Nephron progenitor cell (in vitro differentiated cells): Measurements from ENCODE around the gene SH3RF1.

ENCODE experiments used
- DNase-seq: peaks from one replicate; pipeline ENCODE4 v3.0.0; 2021
- H3K27ac Mint-ChIP-seq: 2 replicates; pipeline ENCODE4 v1.8.0; 2021; ENCODE audit warnings: mild to moderate bottlenecking, moderate library complexity, mixed read lengths
- H3K27me3 Mint-ChIP-seq: 2 replicates; pipeline ENCODE4 v1.8.0; 2021; ENCODE audit warnings: mild to moderate bottlenecking, low read depth, mixed read lengths; ENCODE audit not compliant: poor library complexity
- H3K36me3 Mint-ChIP-seq: 2 replicates; pipeline ENCODE4 v1.8.0; 2021; ENCODE audit warnings: low read depth, mixed read lengths
- H3K4me1 Mint-ChIP-seq: 2 replicates; pipeline ENCODE4 v1.8.0; 2021; ENCODE audit warnings: mixed read lengths
- H3K4me3 Mint-ChIP-seq: 2 replicates; pipeline ENCODE4 v1.8.0; 2021; ENCODE audit warnings: mild to moderate bottlenecking, moderate library complexity, mixed read lengths
- H3K9me3 Mint-ChIP-seq: 2 replicates; pipeline ENCODE4 v1.8.0; 2021; ENCODE audit warnings: mild to moderate bottlenecking, moderate library complexity, mixed read lengths
- CTCF ChIP-seq: fragments of 200-600 bp; sonication (generic); IDR thresholded peaks from 2 replicates; pipeline ENCODE4 v1.5.0; 2021; ENCODE audit warnings: antibody characterized with exemption

The SH3RF1 gene

GRCh38 chr4:169153481-169154087, 117.2 kb downstream of the SH3RF1 start:
- H3K27me3 Mint-ChIP-seq, result peaks cover 2% of the 10 kb centered on the region
- no peaks in the 10 kb centered on the region for H3K9me3 Mint-ChIP-seq
- no peak for DNase-seq
- no peak overlapping the region for H3K4me3 Mint-ChIP-seq
- no peak overlapping the region for H3K27ac Mint-ChIP-seq
- H3K4me1 Mint-ChIP-seq, result peaks cover 16% of the 10 kb centered on the region
- H3K36me3 Mint-ChIP-seq, result peaks cover 61% of the 10 kb centered on the region
- no peak for TF ChIP-seq CTCF

GRCh38 chr4:169152899-169153298, 117.9 kb downstream of the SH3RF1 start:
- no peak for DNase-seq
- no peak for TF ChIP-seq CTCF
- peaks cover 61% of the 10 kb centered on the region for H3K36me3 Mint-ChIP-seq
- no peaks in the 10 kb centered on the region for H3K9me3 Mint-ChIP-seq
- no peak overlapping the region for H3K4me3 Mint-ChIP-seq
- no peak overlapping the region for H3K27ac Mint-ChIP-seq
- H3K4me1 Mint-ChIP-seq, result peaks cover 11% of the 10 kb centered on the region
- peaks cover 2% of the 10 kb centered on the region for H3K27me3 Mint-ChIP-seq

- DNase-seq, result no peak
- H3K27me3 Mint-ChIP-seq, result peaks cover 2% of the 10 kb centered on the region
- H3K9me3 Mint-ChIP-seq, result no peaks in the 10 kb centered on the region
- H3K36me3 Mint-ChIP-seq, result peaks cover 61% of the 10 kb centered on the region
- no peak overlapping the region for H3K4me3 Mint-ChIP-seq
- peaks cover 9% of the 10 kb centered on the region for H3K4me1 Mint-ChIP-seq
- H3K27ac Mint-ChIP-seq, result no peak overlapping the region
- TF ChIP-seq CTCF, result no peak
Measured at GRCh38 chr4:169152098-169152497, 118.7 kb downstream of the SH3RF1 start.

GRCh38 chr4:169151671-169152070, 119.1 kb downstream of the SH3RF1 start:
- no peak for TF ChIP-seq CTCF
- Mint-ChIP-seq H3K4me3 (no peak overlapping the region), H3K9me3 (no peaks in the 10 kb centered on the region), H3K4me1 (peaks cover 5% of the 10 kb centered on the region), H3K27me3 (peaks cover 2% of the 10 kb centered on the region), H3K36me3 (peaks cover 57% of the 10 kb centered on the region), H3K27ac (no peak overlapping the region)
- no peak for DNase-seq

- Mint-ChIP-seq H3K4me1 (peaks cover 4% of the 10 kb centered on the region), H3K27me3 (peaks cover 2% of the 10 kb centered on the region), H3K36me3 (peaks cover 48% of the 10 kb centered on the region), H3K9me3 (no peaks in the 10 kb centered on the region), H3K27ac (no peak overlapping the region), H3K4me3 (no peak overlapping the region)
- DNase-seq, result no peak
- TF ChIP-seq CTCF, result no peak
Measured at GRCh38 chr4:169150806-169151205, 120.0 kb downstream of the SH3RF1 start.

DNA sequence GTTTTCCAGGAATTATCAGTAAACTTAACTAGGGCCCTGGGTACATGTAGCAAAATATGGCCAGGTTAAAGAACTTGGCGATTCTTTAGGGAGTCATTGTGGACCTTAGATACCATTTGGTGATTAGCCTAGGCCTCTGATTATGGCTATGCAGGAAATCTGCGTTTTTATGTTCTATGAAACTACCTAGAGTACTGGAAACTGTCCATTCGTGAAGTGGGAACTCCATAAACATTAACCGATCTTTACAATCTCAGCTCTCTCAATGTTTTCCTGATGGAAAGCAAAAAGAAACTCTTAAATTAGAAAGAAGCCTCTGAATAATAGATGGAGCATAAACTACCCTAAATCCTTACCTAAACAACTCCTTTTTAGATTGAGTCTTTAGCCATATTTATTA, 121.9 kb downstream of the SH3RF1 start:
- peaks cover 13% of the 10 kb centered on the region for H3K4me1 Mint-ChIP-seq
- peaks cover 39% of the 10 kb centered on the region for H3K36me3 Mint-ChIP-seq
- no peak for DNase-seq
- no peak overlapping the region for H3K27ac Mint-ChIP-seq
- TF ChIP-seq CTCF, result no peak
- H3K4me3 Mint-ChIP-seq, result no peak overlapping the region
- peaks cover 2% of the 10 kb centered on the region for H3K27me3 Mint-ChIP-seq
- no peaks in the 10 kb centered on the region for H3K9me3 Mint-ChIP-seq
